ENCODE data around the gene NHLRC4. TPM values are rescaled to one million over a fixed set of nuclear protein-coding genes. Genes with fewer than 3 reads are reported as not detected.

NHLRC4 gene
- total and polyA plus RNA-seq, 3 donors from 2014 or later = 3.0 to 4.5 (median 4.5) TPM

GRCh38 chr16:592518-593306 lies 25.9 kb downstream of the NHLRC4 start:
- Histone ChIP-seq H3K27me3 (no peaks in the 10 kb centered on the region), H3K4me1 (peaks cover 32% of the 10 kb centered on the region), H3K27ac (no peak overlapping the region), H3K4me3 (no peak overlapping the region), H3K9me3 (no peaks in the 10 kb centered on the region), H3K36me3 (ENCODE audit: low read depth, missing control alignments) (no peaks in the 10 kb centered on the region)
- DNase-seq = peak; percentile 69
- intact Hi-C loops (cut with DNase I; ENCODE audit: low total_unique reads) = no loop called here
- TF ChIP-seq CTCF (IDR thresholded peaks at IDR 0.05) (no peak), POLR2A (IDR thresholded peaks at IDR 0.05) (no peak)
- 65 to 72% methylated on average over 24 of the region's 24 CpGs for WGBS, 2 donors

- 90 to 96% methylated on average over 9 of the region's 9 CpGs for WGBS, 2 donors
- no peaks in the 10 kb centered on the region for H3K9me3 ChIP-seq
- H3K27me3 ChIP-seq = no peaks in the 10 kb centered on the region
- no peak for DNase-seq
- peaks cover 25% of the 10 kb centered on the region for H3K4me1 ChIP-seq
- intact Hi-C loops (cut with DNase I; ENCODE audit: low total_unique reads) = no loop called here
- TF ChIP-seq POLR2A (IDR thresholded peaks at IDR 0.05) = no peak
- TF ChIP-seq CTCF (IDR thresholded peaks at IDR 0.05) = no peak
- no peak overlapping the region for H3K27ac ChIP-seq
- H3K36me3 ChIP-seq (ENCODE audit: low read depth, missing control alignments) = no peaks in the 10 kb centered on the region
- no peak overlapping the region for H3K4me3 ChIP-seq
Observed at GRCh38 chr16:593406-593805, 26.6 kb downstream of the NHLRC4 start.

GRCh38 chr16:593807-594206 lies 27.0 kb downstream of the NHLRC4 start:
- intact Hi-C loops (cut with DNase I; ENCODE audit: low total_unique reads) = no loop called here
- H3K27ac ChIP-seq = no peak overlapping the region
- no peak overlapping the region for H3K4me3 ChIP-seq
- no peak for TF ChIP-seq CTCF (IDR thresholded peaks at IDR 0.05)
- TF ChIP-seq POLR2A (IDR thresholded peaks at IDR 0.05) = no peak
- no peak for DNase-seq
- H3K4me1 ChIP-seq = peaks cover 24% of the 10 kb centered on the region
- no peaks in the 10 kb centered on the region for H3K36me3 ChIP-seq (ENCODE audit: low read depth, missing control alignments)
- WGBS, 2 donors = 91 to 92% methylated on average over 14 to 16 of the region's 16 CpGs
- H3K27me3 ChIP-seq = no peaks in the 10 kb centered on the region
- no peaks in the 10 kb centered on the region for H3K9me3 ChIP-seq

- 86 to 87% methylated on average over 8 to 18 of the region's 18 CpGs for WGBS, 2 donors
- no peak overlapping the region for H3K4me3 ChIP-seq
- H3K27me3 ChIP-seq = no peaks in the 10 kb centered on the region
- no peak for DNase-seq
- H3K4me1 ChIP-seq = peaks cover 24% of the 10 kb centered on the region
- H3K36me3 ChIP-seq (ENCODE audit: low read depth, missing control alignments) = no peaks in the 10 kb centered on the region
- TF ChIP-seq CTCF (IDR thresholded peaks at IDR 0.05) = no peak
- TF ChIP-seq POLR2A (IDR thresholded peaks at IDR 0.05) = no peak
- intact Hi-C loops (cut with DNase I; ENCODE audit: low total_unique reads) = no loop called here
- H3K27ac ChIP-seq = no peak overlapping the region
- H3K9me3 ChIP-seq = no peaks in the 10 kb centered on the region
Observed at GRCh38 chr16:595094-595528, 28.3 kb downstream of the NHLRC4 start.
